HG03175 (cell line): ENCODE results near the gene ARID1B.
"Not testable (repeated sequence)": the region's sequence is repeated elsewhere in the genome, so short reads cannot be mapped to it uniquely, and the experiment has no call there.

ENCODE experiments used
- ATAC-seq: cut with Tn5 transposase; IDR thresholded peaks from one replicate; pipeline ENCODE4 v1.9.1; 2021; ENCODE audit warnings: mild to moderate bottlenecking, moderate library complexity; ENCODE audit not compliant: unreplicated experiment

ARID1B gene

GRCh38 chr6:157038610-157039009 lies 261.4 kb downstream of the ARID1B start:
- ATAC-seq: no peak

GRCh38 chr6:157039639-157040038 lies 262.5 kb downstream of the ARID1B start:
- ATAC-seq: not testable (repeated sequence)

GRCh38 chr6:157040191-157040590 lies 263.0 kb downstream of the ARID1B start:
- ATAC-seq: no peak

- no peak for ATAC-seq
Measured at GRCh38 chr6:157045831-157046454, 268.8 kb downstream of the ARID1B start.

- ATAC-seq: no peak
Measured at GRCh38 chr6:157046776-157047175, 269.6 kb downstream of the ARID1B start.

GRCh38 chr6:157047328-157047727 lies 270.1 kb downstream of the ARID1B start:
- ATAC-seq: no peak

GRCh38 chr6:157047951-157048350 lies 270.8 kb downstream of the ARID1B start:
- no peak for ATAC-seq

GRCh38 chr6:157049133-157049532 lies 272.0 kb downstream of the ARID1B start:
- ATAC-seq: no peak

- ATAC-seq: no peak
Measured at GRCh38 chr6:157050537-157051265, 273.5 kb downstream of the ARID1B start.

GRCh38 chr6:157054531-157054979 lies 277.4 kb downstream of the ARID1B start:
- ATAC-seq: peak; percentile 85

- no peak for ATAC-seq
Measured at GRCh38 chr6:157055863-157056262, 278.7 kb downstream of the ARID1B start.

- ATAC-seq: no peak
Measured at GRCh38 chr6:157056275-157056674, 279.1 kb downstream of the ARID1B start.

- no peak for ATAC-seq
Measured at GRCh38 chr6:157058574-157058973, 281.4 kb downstream of the ARID1B start.

- ATAC-seq: no peak
Measured at GRCh38 chr6:157059781-157060180, 282.6 kb downstream of the ARID1B start.

GRCh38 chr6:157060440-157060952 lies 283.3 kb downstream of the ARID1B start:
- no peak for ATAC-seq

- no peak for ATAC-seq
Measured at GRCh38 chr6:157061770-157062594, 284.8 kb downstream of the ARID1B start.

GRCh38 chr6:157063176-157063905 lies 286.2 kb downstream of the ARID1B start:
- ATAC-seq: no peak

- no peak for ATAC-seq
Measured at GRCh38 chr6:157063923-157064322, 286.7 kb downstream of the ARID1B start.

GRCh38 chr6:157064502-157064901 lies 287.3 kb downstream of the ARID1B start:
- ATAC-seq: no peak

- no peak for ATAC-seq
Measured at GRCh38 chr6:157065366-157065765, 288.2 kb downstream of the ARID1B start.
